ENCODE data around the gene LSAMP. TPM values are rescaled to one million over a fixed set of nuclear protein-coding genes. Genes with fewer than 3 reads are reported as not detected.

LSAMP gene
- total RNA-seq, 2 donors from 2014 or later = 1.1 to 5.9 TPM

- DNase-seq = no peak
- intact Hi-C loops (cut with DNase I) = no loop called here
- Histone ChIP-seq H3K27me3 (no peaks in the 10 kb centered on the region), H3K4me1 (no peaks in the 10 kb centered on the region), H3K9me3 (no peaks in the 10 kb centered on the region), H3K36me3 (no peaks in the 10 kb centered on the region), H3K4me3 (no peak overlapping the region), H3K27ac (no peak overlapping the region), H3K9ac (ENCODE audit: low read depth in 2 of 2, low read length in 2 of 2) (no peak overlapping the region)
- TF ChIP-seq, protein P1, sequence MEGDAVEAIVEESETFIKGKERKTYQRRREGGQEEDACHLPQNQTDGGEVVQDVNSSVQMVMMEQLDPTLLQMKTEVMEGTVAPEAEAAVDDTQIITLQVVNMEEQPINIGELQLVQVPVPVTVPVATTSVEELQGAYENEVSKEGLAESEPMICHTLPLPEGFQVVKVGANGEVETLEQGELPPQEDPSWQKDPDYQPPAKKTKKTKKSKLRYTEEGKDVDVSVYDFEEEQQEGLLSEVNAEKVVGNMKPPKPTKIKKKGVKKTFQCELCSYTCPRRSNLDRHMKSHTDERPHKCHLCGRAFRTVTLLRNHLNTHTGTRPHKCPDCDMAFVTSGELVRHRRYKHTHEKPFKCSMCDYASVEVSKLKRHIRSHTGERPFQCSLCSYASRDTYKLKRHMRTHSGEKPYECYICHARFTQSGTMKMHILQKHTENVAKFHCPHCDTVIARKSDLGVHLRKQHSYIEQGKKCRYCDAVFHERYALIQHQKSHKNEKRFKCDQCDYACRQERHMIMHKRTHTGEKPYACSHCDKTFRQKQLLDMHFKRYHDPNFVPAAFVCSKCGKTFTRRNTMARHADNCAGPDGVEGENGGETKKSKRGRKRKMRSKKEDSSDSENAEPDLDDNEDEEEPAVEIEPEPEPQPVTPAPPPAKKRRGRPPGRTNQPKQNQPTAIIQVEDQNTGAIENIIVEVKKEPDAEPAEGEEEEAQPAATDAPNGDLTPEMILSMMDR (IDR thresholded peaks at IDR 0.05) = no peak
Measured at GRCh38 chr3:116034794-116035193, 410.5 kb downstream of the LSAMP start.

GRCh38 chr3:116034086-116034485 lies 411.2 kb downstream of the LSAMP start:
- H3K9me3 ChIP-seq = no peaks in the 10 kb centered on the region
- H3K36me3 ChIP-seq = no peaks in the 10 kb centered on the region
- intact Hi-C loops (cut with DNase I) = no loop called here
- H3K4me3 ChIP-seq = no peak overlapping the region
- TF ChIP-seq, protein P1 (IDR thresholded peaks at IDR 0.05) = no peak
- H3K9ac ChIP-seq (ENCODE audit: low read depth in 2 of 2, low read length in 2 of 2) = no peak overlapping the region
- H3K27ac ChIP-seq = no peak overlapping the region
- no peaks in the 10 kb centered on the region for H3K4me1 ChIP-seq
- DNase-seq = no peak
- no peaks in the 10 kb centered on the region for H3K27me3 ChIP-seq

DNA sequence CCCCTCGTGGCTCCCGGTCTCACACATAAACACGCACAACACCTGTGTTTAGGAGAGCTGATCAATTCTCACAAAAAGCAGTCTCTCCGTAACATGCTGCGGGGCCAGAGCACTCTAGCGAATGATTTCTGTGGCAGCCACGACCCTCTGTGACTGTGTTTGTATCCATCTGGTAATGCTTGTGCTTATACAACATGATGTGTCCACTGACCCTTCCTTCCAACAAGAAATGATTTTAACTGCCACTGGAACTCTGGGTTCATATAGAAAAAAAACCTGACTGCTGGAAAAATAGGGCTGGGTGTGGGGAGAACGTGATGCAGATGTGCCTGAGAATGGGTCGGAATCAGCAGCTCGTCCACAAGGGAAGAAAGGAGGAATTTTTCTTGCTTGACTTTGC lies 411.8 kb downstream of the LSAMP start:
- Histone ChIP-seq H3K36me3 (no peaks in the 10 kb centered on the region), H3K27me3 (no peaks in the 10 kb centered on the region)
- intact Hi-C loops (cut with DNase I) = no loop called here

GRCh38 chr3:116032176-116032575 lies 413.1 kb downstream of the LSAMP start:
- DNase-seq = no peak
- Histone ChIP-seq H3K27me3 (no peaks in the 10 kb centered on the region), H3K27ac (no peak overlapping the region), H3K4me3 (no peak overlapping the region), H3K4me1 (no peaks in the 10 kb centered on the region), H3K36me3 (no peaks in the 10 kb centered on the region), H3K9me3 (no peaks in the 10 kb centered on the region), H3K9ac (ENCODE audit: low read depth in 2 of 2, low read length in 2 of 2) (no peak overlapping the region)
- intact Hi-C loops (cut with DNase I) = no loop called here
- TF ChIP-seq, protein P1 (IDR thresholded peaks at IDR 0.05) = no peak

More for the DNA sequence above, 411.8 kb downstream of the LSAMP start:
- TF ChIP-seq, protein P1 (IDR thresholded peaks at IDR 0.05) = no peak
- no peak overlapping the region for H3K27ac ChIP-seq
- H3K4me3 ChIP-seq = no peak overlapping the region
- no peak for DNase-seq
- no peaks in the 10 kb centered on the region for H3K9me3 ChIP-seq
- H3K9ac ChIP-seq (ENCODE audit: low read depth in 2 of 2, low read length in 2 of 2) = no peak overlapping the region
- H3K4me1 ChIP-seq = no peaks in the 10 kb centered on the region

- no peak for DNase-seq
- TF ChIP-seq, protein P1 (IDR thresholded peaks at IDR 0.05) = no peak
- Histone ChIP-seq H3K9ac (ENCODE audit: low read depth in 2 of 2, low read length in 2 of 2) (no peak overlapping the region), H3K36me3 (no peaks in the 10 kb centered on the region), H3K27me3 (no peaks in the 10 kb centered on the region), H3K4me1 (no peaks in the 10 kb centered on the region), H3K27ac (no peak overlapping the region), H3K9me3 (no peaks in the 10 kb centered on the region), H3K4me3 (no peak overlapping the region)
- intact Hi-C loops (cut with DNase I) = no loop called here
Measured at GRCh38 chr3:116030131-116030850, 415.0 kb downstream of the LSAMP start.

Measured in colonic mucosa (tissue), 4 donors.